PC-3 (cell line): ENCODE measurements around the gene TMC6. TPM values are rescaled to one million over a fixed set of nuclear protein-coding genes. Genes with fewer than 3 reads are reported as not detected.

Experiments
- ATAC-seq: fragments of 200-7000 bp; cut with Tn5 transposase; 2 replicates; pipeline ENCODE4 v1.9.1; 2020; ENCODE audit warnings: mild to moderate bottlenecking, moderate library complexity
- BruUV-seq: library from RNA; stranded (reverse); fragments of 400-500 nt; replicated peaks from 2 replicates; lab custom pipeline; 2021; lab: Mats Ljungman, UMichigan
- CTCF ChIA-PET: fragments of 300-600 bp; sonication (Branson Sonifier 250); formaldehyde crosslinking; loops from one replicate; lab custom pipeline; 2022; ENCODE audit warnings: antibody characterized with exemption; lab: Charles Lee
- POLR2A ChIA-PET: fragments of 300-600 bp; sonication (Branson Sonifier 250); formaldehyde crosslinking; loops from one replicate; lab custom pipeline; 2022; ENCODE audit warnings: antibody characterized with exemption; ENCODE audit not compliant: unreplicated experiment; lab: Charles Lee
- DNase-seq: peaks from one replicate; pipeline ENCODE4 v3.0.0-alpha.2; 2015
- H2AFZ ChIP-seq: fragments of 300-600 bp; sonication (generic); 2 replicates; pipeline ENCODE4 v1.6.0; 2016; ENCODE audit warnings: antibody characterized with exemption, low read length
- H3F3A ChIP-seq: fragments of 300-600 bp; sonication (generic); one replicate; pipeline ENCODE4 v1.6.0; 2017; ENCODE audit warnings: antibody characterized with exemption, low read length, control low read depth, mild to moderate bottlenecking; ENCODE audit not compliant: unreplicated experiment
- H3K27ac ChIP-seq: fragments of 300-600 bp; sonication (generic); 2 replicates; pipeline ENCODE4 v1.5.1; 2016; ENCODE audit warnings: mild to moderate bottlenecking, low read length
- H3K27me3 ChIP-seq: fragments of 300-600 bp; sonication (generic); 2 replicates; pipeline ENCODE4 v1.6.1; 2016; ENCODE audit warnings: low read length, mixed read lengths
- H3K36me3 ChIP-seq: fragments of 300-600 bp; sonication (generic); 2 replicates; pipeline ENCODE4 v1.6.1; 2016; ENCODE audit warnings: low read depth, mixed run types, low read length, mixed read lengths
- H3K4me1 ChIP-seq: fragments of 300-600 bp; sonication (generic); 2 replicates; pipeline ENCODE4 v1.5.1; 2016; ENCODE audit warnings: low read length; ENCODE audit not compliant: insufficient read depth
- H3K4me2 ChIP-seq: fragments of 300-600 bp; sonication (generic); 2 replicates; pipeline ENCODE4 v1.6.0; 2016; ENCODE audit warnings: low read length
- H3K4me3 ChIP-seq: fragments of 300-600 bp; sonication (generic); 2 replicates; pipeline ENCODE4 v1.5.1; 2016; ENCODE audit warnings: mild to moderate bottlenecking, low read length, mixed read lengths
- H3K79me2 ChIP-seq: fragments of 300-600 bp; sonication (generic); 2 replicates; pipeline ENCODE4 v1.6.1; 2017; ENCODE audit warnings: low read length, mixed read lengths
- H3K9ac ChIP-seq: fragments of 300-600 bp; sonication (generic); 2 replicates; pipeline ENCODE4 v1.6.0; 2016; ENCODE audit warnings: mild to moderate bottlenecking, low read length
- H3K9me2 ChIP-seq: fragments of 300-600 bp; sonication (generic); replicated peaks from 2 replicates; pipeline ENCODE4 v1.6.1; 2016; ENCODE audit warnings: mixed run types, low read length, mixed read lengths
- H3K9me3 ChIP-seq: fragments of 300-600 bp; sonication (generic); 2 replicates; pipeline ENCODE4 v1.6.1; 2016; ENCODE audit warnings: low read length, mixed read lengths
- H4K20me1 ChIP-seq: fragments of 300-600 bp; sonication (generic); 2 replicates; pipeline ENCODE4 v1.6.1; 2016; ENCODE audit warnings: low read length, mixed read lengths
- EZH2 ChIP-seq: fragments of 300-600 bp; sonication (generic); IDR thresholded peaks from one replicate; pipeline ENCODE4 v1.6.1; 2017; ENCODE audit warnings: antibody characterized with exemption, mild to moderate bottlenecking, low read length; ENCODE audit not compliant: unreplicated experiment
- EZH2phosphoT487 ChIP-seq: fragments of 300-600 bp; sonication (generic); IDR thresholded peaks from 2 replicates; pipeline ENCODE4 v1.6.1; 2018; ENCODE audit warnings: mild to moderate bottlenecking, antibody characterized with exemption, low read length, borderline replicate concordance
- intact Hi-C: fragments of 100-400 bp; cut with micrococcal nuclease; formaldehyde crosslinking; loops from 2 replicates; pipeline ENCODE4 v1.9.0; 2023
- total RNA-seq: library from RNA; depleted of rRNA; stranded (reverse); fragments of >200 nt; gene quantifications from 2 replicates; pipeline ENCODE4 v1.2.3, GENCODE V29; 2014
- TF ChIP-seq, protein P1 (sequence below): fragments of 300-600 bp; sonication (generic); conservative IDR thresholded peaks from 2 replicates; pipeline ENCODE4 v1.5.1; 2017; ENCODE audit warnings: antibody characterized with exemption, low read depth, mild to moderate bottlenecking, low read length

Gene TMC6
- total RNA-seq, 1 experiment from 2014 or later = 97.3 TPM

GRCh38 chr17:78126895-78127238 is 1.7 kb downstream of the TMC6 start:
- BruUV-seq = no TSS peak
- intact Hi-C loops = no loop called here
- H3K9me3 ChIP-seq = no peaks in the 10 kb centered on the region
- DNase-seq (no peak), ATAC-seq (no peak)
- H3K36me3 ChIP-seq = peaks cover 15% of the 10 kb centered on the region; the same call in 1 of the 2 replicates
- TF ChIP-seq EZH2 (no peak), EZH2phosphoT487 (no peak)
- TF ChIP-seq, protein P1, sequence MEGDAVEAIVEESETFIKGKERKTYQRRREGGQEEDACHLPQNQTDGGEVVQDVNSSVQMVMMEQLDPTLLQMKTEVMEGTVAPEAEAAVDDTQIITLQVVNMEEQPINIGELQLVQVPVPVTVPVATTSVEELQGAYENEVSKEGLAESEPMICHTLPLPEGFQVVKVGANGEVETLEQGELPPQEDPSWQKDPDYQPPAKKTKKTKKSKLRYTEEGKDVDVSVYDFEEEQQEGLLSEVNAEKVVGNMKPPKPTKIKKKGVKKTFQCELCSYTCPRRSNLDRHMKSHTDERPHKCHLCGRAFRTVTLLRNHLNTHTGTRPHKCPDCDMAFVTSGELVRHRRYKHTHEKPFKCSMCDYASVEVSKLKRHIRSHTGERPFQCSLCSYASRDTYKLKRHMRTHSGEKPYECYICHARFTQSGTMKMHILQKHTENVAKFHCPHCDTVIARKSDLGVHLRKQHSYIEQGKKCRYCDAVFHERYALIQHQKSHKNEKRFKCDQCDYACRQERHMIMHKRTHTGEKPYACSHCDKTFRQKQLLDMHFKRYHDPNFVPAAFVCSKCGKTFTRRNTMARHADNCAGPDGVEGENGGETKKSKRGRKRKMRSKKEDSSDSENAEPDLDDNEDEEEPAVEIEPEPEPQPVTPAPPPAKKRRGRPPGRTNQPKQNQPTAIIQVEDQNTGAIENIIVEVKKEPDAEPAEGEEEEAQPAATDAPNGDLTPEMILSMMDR = no peak
- H4K20me1 ChIP-seq = no peaks in the 10 kb centered on the region
- CTCF ChIA-PET = no interaction called here
- no peaks in the 10 kb centered on the region for H3K27me3 ChIP-seq
- POLR2A ChIA-PET = no interaction called here
- H3K27ac ChIP-seq = 0 out of 2 replicates have a peak overlapping the region, but pooled peaks have one; percentile 79
- H3K79me2 ChIP-seq = peaks cover 23% of the 10 kb centered on the region
- no peaks in the 10 kb centered on the region for H3F3A ChIP-seq
- peak overlapping the region; percentile 95 for H3K4me3 ChIP-seq
- H2AFZ ChIP-seq = no peak overlapping the region
- peaks cover 18% of the 10 kb centered on the region for H3K4me1 ChIP-seq
- H3K4me2 ChIP-seq = peak overlapping the region; percentile 99
- H3K9ac ChIP-seq = peak overlapping the region; percentile 83
- H3K9me2 ChIP-seq = no peaks in the 10 kb centered on the region

GRCh38 chr17:78125976-78126894 is 2.3 kb downstream of the TMC6 start:
- intact Hi-C loops = no loop called here
- no peak overlapping the region for H3K9ac ChIP-seq
- H4K20me1 ChIP-seq = no peaks in the 10 kb centered on the region
- ChIA-PET POLR2A (no interaction called here), CTCF (no interaction called here)
- TF ChIP-seq EZH2 (no peak), EZH2phosphoT487 (no peak)
- TF ChIP-seq, protein P1 = no peak
- H2AFZ ChIP-seq = no peak overlapping the region
- no peaks in the 10 kb centered on the region for H3K9me2 ChIP-seq
- no peaks in the 10 kb centered on the region for H3F3A ChIP-seq
- peaks cover 15% of the 10 kb centered on the region; the same call in 1 of the 2 replicates for H3K36me3 ChIP-seq
- no peak for DNase-seq
- peak overlapping the region; percentile 99 for H3K4me2 ChIP-seq
- H3K27me3 ChIP-seq = no peaks in the 10 kb centered on the region
- BruUV-seq = no TSS peak
- H3K9me3 ChIP-seq = no peaks in the 10 kb centered on the region
- ATAC-seq = no peak
- H3K4me3 ChIP-seq = 0 out of 2 replicates have a peak overlapping the region, but pooled peaks have one; percentile 95
- no peak overlapping the region for H3K27ac ChIP-seq
- H3K4me1 ChIP-seq = peaks cover 18% of the 10 kb centered on the region
- H3K79me2 ChIP-seq = peaks cover 23% of the 10 kb centered on the region
